Heart left ventricle (tissue), 16 donors: ENCODE results near the gene ZDHHC18. TPM values are rescaled to one million over a fixed set of nuclear protein-coding genes. Genes with fewer than 3 reads are reported as not detected.
"Not testable (repeated sequence)": the region's sequence is repeated elsewhere in the genome, so short reads cannot be mapped to it uniquely, and the experiment has no call there.

Experiments used
- ATAC-seq, 4 donors: fragments of 200-7000 bp; cut with Tn5 transposase; one replicate each; pipeline ENCODE4 v1.9.1; 2020 to 2022; ENCODE audit warnings: moderate library complexity in 4 of 4, mild to moderate bottlenecking in 3 of 4, moderate number of reproducible peaks in 1 of 4
- DNase-seq, 5 donors: peaks; one replicate each; pipeline ENCODE4 v3.0.0-alpha.2; 2020
- H3K27ac ChIP-seq, 12 donors: fragments of 200-600 bp; sonication (generic) in 4 of 12; one replicate each; pipeline versions ENCODE4 v1.5.0 to v1.8.0; 2016 to 2022; ENCODE audit warnings: mild to moderate bottlenecking in 2 of 12
- H3K27me3 ChIP-seq, 9 donors: fragments of 200-600 bp; sonication (generic) in 2 of 9; one replicate each; pipeline versions ENCODE4 v1.5.1 to v1.8.0; 2016 to 2022; ENCODE audit warnings: mild to moderate bottlenecking in 3 of 9
- H3K36me3 ChIP-seq, 9 donors: fragments of 200-600 bp; sonication (generic) in 2 of 9; one replicate each; pipeline versions ENCODE4 v1.5.0 to v1.8.0; 2018 to 2022; ENCODE audit warnings: mild to moderate bottlenecking in 2 of 9
- H3K4me1 ChIP-seq, 12 donors: fragments of 200-600 bp; sonication (generic) in 4 of 12; one replicate each; pipeline versions ENCODE4 v1.5.0 to v1.8.0; 2016 to 2022; ENCODE audit warnings: mild to moderate bottlenecking in 3 of 12
- H3K4me3 ChIP-seq, 12 donors: fragments of 200-600 bp; sonication (generic) in 4 of 12; one replicate each; pipeline versions ENCODE4 v1.5.0 to v1.8.0; 2017 to 2022; ENCODE audit warnings: mild to moderate bottlenecking in 9 of 12, moderate library complexity in 4 of 12
- H3K9me3 ChIP-seq, 12 donors: fragments of 200-600 bp; sonication (generic) in 4 of 12; one replicate each; pipeline versions ENCODE4 v1.5.0 to v1.8.0; 2016 to 2022; ENCODE audit warnings: mild to moderate bottlenecking in 1 of 12
- CTCF ChIP-seq, 12 donors: fragments of 200-600 bp; sonication (generic) in 4 of 12; IDR thresholded peaks; one replicate each; pipeline versions ENCODE4 v1.5.0 to v1.8.0; 2018 to 2022; ENCODE audit warnings: antibody characterized with exemption in 12 of 12, mild to moderate bottlenecking in 5 of 12
- POLR2A ChIP-seq, 2 donors: fragments of 450-650 bp; IDR thresholded peaks; one replicate each; pipeline ENCODE4 v1.6.1; 2017; ENCODE audit warnings: antibody characterized with exemption in 2 of 2, mild to moderate bottlenecking in 2 of 2, moderate library complexity in 2 of 2
- WGBS, 4 donors: extraction: QIAGEN DNeasy Blood & Tissue Kit in 2 of 4; methylation state at CpG; one replicate each; pipeline versions ENCODE4 v1.1.5 to v1.1.7; 2013 to 2018; 5-methylcytosine and 5-hydroxymethylcytosine counted together
- intact Hi-C, 10 donors: fragments of 100-400 bp; cut with DNase I; formaldehyde crosslinking; loops; one replicate each; pipeline versions ENCODE4 v1.11.1 to v1.14.2; 2022
- polyA plus RNA-seq, 2 donors: library from polyadenylated mRNA; stranded (reverse); fragments of 200-250 nt; gene quantifications; one replicate each; pipeline ENCODE4 v1.2.3, GENCODE V29; 2013
- total RNA-seq, 9 donors: library from RNA; depleted of rRNA in 2 of 9; stranded (reverse); fragments of >200 nt in 2 of 9; fragmentation: NEBNext Ultra II Directional in 3 of 9; extraction: Animal tissue kit (Norgen Biotek cat#: 25700) in 3 of 9; gene quantifications; one replicate each; pipeline versions ENCODE4 v1.1.0 to v1.2.4, GENCODE V29; 2016 to 2023
- donor health status: ischemic (EF 13 %, LVEDD 7.1; RV severe dilation, severe dysfunction).
- donor health status: healthy with polysubstance abuse.
- donor health status: DM: no; HTN: yes; CAD: no.
- donor health status: DM: no; HTN: no; CAD: no.
- donor health status: ischemic (EF 25% LVEDD 6.9; RV normal size, moderate dysfunction).
- donor health status: ischemic (EF 25% LVEDD 5.7; RV mildly dilated, moderate dysfunction).
- donor health status: healthy.
- donor health status: DM: yes; HTN: yes; CAD: no.
- donor health status: ischemic (EF 35%, LVEDD 5.7; RV mildly dilated, moderate dysfunction).
- donor health status: nonischemic (EF 11% LVEDD 7.7; RV severe dilation, severe dysfunction).
- donor health status: DM: yes; HTN: yes; CAD: no.
- donor health status: PGD.
- donor health status: ischemic (EF 29% LVEDD 5.4; RV normal size, mild dysfunction).
- donor health status: nonischemic (EF 23%, LVEDD 6.1; RV moderate dilation, normal function).

Gene ZDHHC18
- total and polyA plus RNA-seq, 11 donors, result 8.7 to 22.5 (median 12.2) TPM

GRCh38 chr1:26810105-26810504 is 16.4 kb upstream of the ZDHHC18 start:
- intact Hi-C loops, result loop anchor here in 8 of 10 donors (5.0 kb wide), 2 partner anchors 52 to 67 kb away; partner anchors contain the start of gene SFN (in 1 of the 8)
- peak; percentile 26 to 79 (median 62) for ATAC-seq
- WGBS, 4 donors, result 54 to 58% (median 56%) methylated on average over 11 of the region's 11 CpGs
- not testable (repeated sequence) for H3K27ac ChIP-seq, H3K36me3 ChIP-seq, H3K27me3 ChIP-seq, H3K9me3 ChIP-seq, H3K4me3 ChIP-seq
- DNase-seq, result peak in 4 of 5 donors; percentile 64 to 72 (median 66)
- peak; percentile 57 to 82 (median 71) for TF ChIP-seq CTCF (IDR thresholded peaks at IDR 0.05)
- H3K4me1 ChIP-seq, result peaks cover 0 to 19% (median 0%) of the 10 kb centered on the region in 12 donors

DNA sequence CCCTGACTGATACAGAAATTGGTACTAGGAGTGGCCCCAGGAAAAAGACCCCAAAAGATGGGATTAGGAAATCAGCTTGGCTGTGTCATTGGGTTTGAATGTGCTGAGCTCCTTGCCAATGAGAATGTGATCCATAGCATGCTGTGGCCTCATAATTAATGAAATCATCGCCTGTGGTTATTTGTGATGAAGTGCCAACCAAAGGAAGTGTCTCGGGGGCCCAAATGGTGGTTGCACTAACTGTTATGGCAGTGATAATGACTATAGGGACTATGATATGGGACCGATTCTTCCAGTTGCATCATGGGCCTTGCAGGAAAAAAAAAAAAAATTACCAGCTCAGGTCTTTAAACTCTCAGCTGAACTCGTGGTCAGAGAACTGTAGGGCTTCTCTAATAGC is 15.4 kb upstream of the ZDHHC18 start:
- Histone ChIP-seq H3K36me3 (no peaks in the 10 kb centered on the region), H3K9me3 (no peaks in the 10 kb centered on the region), H3K27ac (no peak overlapping the region), H3K27me3 (no peaks in the 10 kb centered on the region), H3K4me3 (no peak overlapping the region), H3K4me1 (peaks cover 0 to 18% (median 0%) of the 10 kb centered on the region in 12 donors)
- ATAC-seq, result no peak
- no peak for TF ChIP-seq CTCF (IDR thresholded peaks at IDR 0.05)
- no peak for TF ChIP-seq POLR2A (IDR thresholded peaks at IDR 0.05)
- 78 to 83% (median 82%) methylated on average over 4 of the region's 4 CpGs for WGBS, 4 donors
- intact Hi-C loops, result loop anchor here in 8 of 10 donors (5.0 kb wide), 2 partner anchors 51 to 66 kb away; partner anchors contain the start of gene SFN (in 1 of the 8)
- no peak for DNase-seq

- Histone ChIP-seq H3K4me3 (no peak overlapping the region), H3K9me3 (no peaks in the 10 kb centered on the region), H3K27me3 (no peaks in the 10 kb centered on the region), H3K27ac (no peak overlapping the region), H3K4me1 (peaks cover 0 to 18% (median 0%) of the 10 kb centered on the region in 12 donors), H3K36me3 (no peaks in the 10 kb centered on the region)
- TF ChIP-seq POLR2A (IDR thresholded peaks at IDR 0.05) (no peak), CTCF (IDR thresholded peaks at IDR 0.05) (no peak)
- ATAC-seq (no peak), DNase-seq (no peak)
- intact Hi-C loops, result loop anchor here in 8 of 10 donors (5.0 kb wide), 2 partner anchors 51 to 66 kb away; partner anchors contain the start of gene SFN (in 1 of the 8)
Observed at GRCh38 chr1:26811708-26812107, 14.8 kb upstream of the ZDHHC18 start.

- intact Hi-C loops, result loop anchor here in 8 of 10 donors (5.0 kb wide), 2 partner anchors 48 to 63 kb away; partner anchors contain the start of gene SFN (in 1 of the 8)
- Histone ChIP-seq H3K9me3 (no peaks in the 10 kb centered on the region), H3K4me1 (peaks cover 0 to 18% (median 0%) of the 10 kb centered on the region in 12 donors), H3K27ac (no peak overlapping the region), H3K27me3 (no peaks in the 10 kb centered on the region), H3K36me3 (no peaks in the 10 kb centered on the region), H3K4me3 (no peak overlapping the region)
- WGBS, 4 donors, result 88 to 97% (median 93%) methylated on average over 2 of the region's 2 CpGs
- ATAC-seq, result no peak
- TF ChIP-seq CTCF (IDR thresholded peaks at IDR 0.05) (no peak), POLR2A (IDR thresholded peaks at IDR 0.05) (no peak)
- no peak for DNase-seq
Observed at GRCh38 chr1:26814377-26814776, 12.1 kb upstream of the ZDHHC18 start.
